ENCODE measurements around the gene VASH1.

Gene VASH1

DNA sequence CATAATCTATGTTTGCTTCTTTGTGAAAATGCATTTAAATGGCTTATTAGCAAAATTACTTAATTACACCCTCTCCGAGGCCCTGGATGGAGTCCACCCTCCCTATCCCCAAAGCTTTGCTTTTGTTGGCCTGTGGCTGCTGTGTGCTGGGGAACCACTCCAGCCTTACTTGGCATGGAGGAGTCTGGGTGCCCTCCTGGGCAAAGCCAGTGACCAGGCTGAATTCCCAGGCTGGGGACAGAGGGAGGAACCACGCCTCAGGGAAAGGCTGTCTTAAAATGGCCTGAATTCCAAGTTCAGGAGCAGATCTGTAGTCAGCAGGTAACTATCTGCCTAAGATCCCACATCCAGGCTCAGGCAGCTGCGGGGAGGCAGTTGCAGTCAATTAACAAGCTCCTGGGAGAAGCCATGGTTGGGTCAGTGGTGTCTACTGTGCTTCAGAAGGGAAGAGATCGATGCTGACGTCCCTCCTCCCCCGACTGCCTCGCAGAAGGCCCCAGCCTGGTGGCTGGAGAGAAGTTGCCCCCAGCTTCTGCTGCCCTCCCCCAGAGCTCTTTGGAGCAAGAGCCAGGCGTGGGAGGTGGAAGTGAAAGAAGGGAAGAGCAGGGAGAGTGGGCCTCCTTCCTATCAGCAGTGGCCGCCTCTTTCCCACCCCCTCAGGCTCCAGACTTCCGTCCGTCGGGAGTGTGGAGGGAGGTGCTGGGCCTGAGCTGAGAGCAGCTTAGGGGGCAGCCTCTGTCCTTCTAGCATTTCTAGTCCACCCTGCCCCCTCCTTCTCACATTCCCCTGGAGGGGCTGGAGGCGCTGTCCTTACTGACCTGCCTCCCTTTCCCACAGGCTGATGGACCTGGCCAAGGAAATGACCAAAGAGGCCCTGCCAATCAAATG lies 11.3 kb downstream of the VASH1 start:
- peak; percentile 83 for DNase-seq

DNA sequence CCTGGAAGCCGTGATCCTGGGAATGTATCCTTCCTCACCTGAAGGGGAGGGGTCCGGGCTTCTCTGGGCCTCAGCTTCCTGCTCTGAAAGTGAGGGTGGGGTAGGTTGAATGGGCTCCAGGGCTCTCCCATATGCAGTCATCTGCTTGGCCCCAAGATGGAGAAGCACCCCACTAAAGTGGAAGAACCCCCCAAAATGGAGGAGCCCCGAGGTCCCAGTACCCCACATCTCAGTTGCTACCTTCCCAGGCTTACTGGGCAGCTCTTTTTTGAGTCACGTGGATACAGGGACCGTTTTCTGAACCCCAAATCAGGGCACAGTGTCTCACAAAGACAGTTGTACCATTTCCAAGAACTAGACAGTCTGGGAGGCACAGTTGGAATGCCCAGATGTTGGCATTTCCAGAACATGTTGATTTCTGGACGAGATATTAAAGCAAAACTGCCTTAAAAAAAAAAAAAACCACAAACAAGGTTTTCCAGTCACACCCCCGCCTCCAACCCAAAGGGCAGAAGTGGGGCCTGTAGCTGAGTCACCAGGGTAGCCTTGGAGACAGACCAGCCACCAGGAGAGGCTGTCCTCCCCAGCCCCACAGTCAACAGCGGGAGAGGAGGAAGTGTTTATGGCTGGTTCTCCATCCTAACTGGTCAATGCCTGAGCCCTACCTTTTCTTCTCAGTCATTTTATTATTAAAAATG lies 12.1 kb downstream of the VASH1 start:
- peak; percentile 61 for DNase-seq

GRCh38 chr14:76773956-76774820 lies 12.9 kb downstream of the VASH1 start:
- DNase-seq = peak; percentile 25

DNA sequence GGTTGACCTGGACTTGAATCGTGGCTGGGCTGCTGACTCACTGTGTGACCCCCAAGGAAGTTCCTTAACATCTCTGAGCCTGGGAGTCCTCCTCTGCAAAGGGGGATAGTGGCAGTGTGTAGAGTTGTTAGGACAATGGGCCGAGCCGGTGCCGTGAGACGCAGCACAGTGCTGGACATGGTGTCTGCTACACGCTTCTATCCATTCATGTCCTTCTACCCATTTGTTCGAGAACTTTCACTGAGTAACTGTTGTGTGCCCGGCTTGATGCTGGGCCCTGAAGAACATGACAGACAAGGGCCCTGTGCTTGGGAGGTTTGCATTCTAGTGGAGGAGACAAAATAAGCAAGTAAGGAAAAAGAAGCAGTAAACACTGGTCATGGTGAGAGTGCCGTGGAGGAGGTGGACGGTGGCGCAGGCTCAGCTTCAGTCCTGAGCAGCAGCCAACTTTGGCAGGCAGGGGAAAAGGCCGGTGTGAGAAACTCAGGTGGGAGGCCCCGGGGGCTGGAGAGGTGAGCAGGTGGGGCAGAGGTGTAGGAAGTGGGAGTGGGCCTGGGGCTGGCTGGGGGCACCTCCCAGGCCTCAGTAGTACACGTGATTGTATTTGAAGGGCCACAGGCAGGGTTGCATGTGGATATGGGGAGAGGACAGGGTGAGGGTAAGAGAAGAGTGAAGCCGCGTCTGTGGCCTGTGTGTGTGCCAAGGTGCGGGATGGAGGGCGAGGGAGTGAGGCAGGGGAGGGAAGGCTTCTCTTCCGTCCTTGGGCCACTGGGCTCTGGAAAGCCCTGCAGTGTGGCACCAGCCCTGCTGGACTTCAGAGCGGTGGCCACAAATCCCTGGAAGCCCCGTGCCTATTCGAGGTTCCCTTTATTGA lies 13.8 kb downstream of the VASH1 start:
- DNase-seq = peak; percentile 14

GRCh38 chr14:76775695-76776427 lies 14.6 kb downstream of the VASH1 start:
- DNase-seq = peak; percentile 20

- peak; percentile 16 for DNase-seq
These were observed 15.4 kb downstream of the VASH1 start for GRCh38 chr14:76776428-76777251.

DNA sequence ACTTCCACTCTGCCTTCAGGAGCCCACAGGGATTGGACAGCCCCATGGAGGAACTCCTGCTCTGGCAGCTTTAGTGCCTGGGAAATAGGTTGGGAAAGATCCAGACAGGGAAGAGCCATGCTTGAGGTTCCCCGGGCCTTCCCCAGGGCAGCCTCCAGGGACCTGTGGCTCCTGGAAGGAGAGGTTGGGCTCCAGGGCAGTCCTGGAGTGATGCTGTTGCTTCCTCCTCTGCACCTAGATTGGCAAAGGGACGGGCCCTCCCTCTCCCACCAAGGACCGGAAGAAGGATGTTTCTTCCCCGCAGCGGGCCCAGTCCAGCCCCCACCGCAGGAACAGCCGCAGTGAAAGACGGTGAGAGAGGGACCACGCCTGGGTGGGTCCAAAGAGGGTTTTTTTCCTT lies 16.5 kb downstream of the VASH1 start:
- peak; percentile 10 for DNase-seq

DNA sequence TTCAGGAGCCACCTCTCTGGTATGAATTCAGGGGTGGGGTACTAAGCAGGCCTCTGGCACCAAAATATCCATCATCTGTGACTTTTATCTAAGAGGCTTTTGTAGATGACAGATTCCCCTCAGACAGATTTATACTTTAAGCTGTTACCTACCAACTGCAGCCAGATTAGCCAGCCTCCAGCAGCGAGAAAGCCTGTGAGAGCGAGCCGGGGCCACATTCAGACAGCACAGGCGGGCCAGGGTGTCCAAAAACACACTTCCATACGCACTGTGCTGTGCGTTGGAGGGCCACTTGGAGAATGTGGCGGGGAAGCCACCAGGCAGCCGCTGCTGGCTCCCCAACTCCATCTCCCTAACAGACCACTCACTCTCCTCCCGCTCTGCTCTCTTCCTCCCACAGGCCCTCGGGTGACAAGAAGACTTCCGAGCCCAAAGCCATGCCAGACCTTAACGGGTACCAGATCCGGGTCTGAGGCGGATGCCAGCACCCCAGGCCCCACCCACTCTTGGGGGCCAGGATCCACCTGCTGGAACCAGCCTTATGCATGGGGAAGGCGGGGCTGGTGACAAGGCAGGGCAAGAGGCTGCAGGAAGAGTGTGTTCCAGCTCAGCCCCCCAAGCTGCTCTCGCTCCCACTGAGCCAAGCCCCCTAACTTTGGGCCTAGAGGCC lies 17.4 kb downstream of the VASH1 start:
- DNase-seq = peak; percentile 20

- peak; percentile 5 for DNase-seq
These were observed 18.2 kb downstream of the VASH1 start for GRCh38 chr14:76779221-76780057.

DNA sequence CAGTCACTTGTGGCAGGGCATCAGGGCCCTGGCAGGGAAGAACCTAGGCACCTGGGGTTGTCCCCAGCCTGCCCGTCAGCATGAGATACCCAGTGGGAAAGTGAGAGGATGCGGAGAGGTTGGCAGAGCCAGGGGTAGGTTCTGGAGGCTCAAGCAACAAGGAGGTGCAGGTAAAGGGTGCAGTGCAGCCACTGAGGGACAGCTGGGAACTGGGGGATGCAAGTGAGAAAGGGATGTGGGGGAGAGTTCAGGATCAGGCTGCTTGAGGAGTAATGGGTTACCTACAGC lies 18.7 kb downstream of the VASH1 start:
- DNase-seq = no peak

GRCh38 chr14:76780360-76780759 lies 19.1 kb downstream of the VASH1 start:
- DNase-seq = no peak

- no peak for DNase-seq
These were observed 19.8 kb downstream of the VASH1 start for GRCh38 chr14:76780875-76781647.

DNA sequence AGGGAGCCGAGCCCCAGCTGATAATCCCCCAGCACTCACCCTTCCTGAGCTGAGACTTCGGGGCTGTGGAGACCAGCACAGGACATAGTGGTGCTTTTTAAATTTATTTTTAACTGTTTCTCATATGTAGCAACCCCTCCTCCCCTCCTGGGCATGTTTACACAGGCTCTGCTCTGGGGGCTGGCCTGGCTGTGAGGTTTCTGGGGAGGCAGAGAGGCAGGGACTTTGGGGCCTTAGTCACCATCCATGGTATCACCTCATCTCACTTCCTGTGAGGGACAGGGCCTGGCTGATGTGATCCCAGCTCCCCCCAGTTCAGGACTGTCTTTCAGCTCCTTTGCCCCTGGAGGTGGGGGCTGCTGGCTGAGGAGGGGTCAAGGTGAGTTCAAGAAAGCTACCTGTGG lies 20.4 kb downstream of the VASH1 start:
- DNase-seq = no peak

- DNase-seq = no peak
These were observed 21.0 kb downstream of the VASH1 start for GRCh38 chr14:76782115-76782884.

- DNase-seq = no peak
These were observed 21.8 kb downstream of the VASH1 start for GRCh38 chr14:76782885-76783566.

- no peak for DNase-seq
These were observed 23.1 kb downstream of the VASH1 start for GRCh38 chr14:76784266-76784874.

All from right hindlimb (tissue), 1 donor.